Body of pancreas (tissue), 4 donors: ENCODE results near the gene NPIPB2.

ENCODE experiments used
- CTCF ChIP-seq, 7 experiments: fragments of 450-650 bp in 4 of 7; fragments of 200-600 bp in 3 of 7; sonication (generic) in 3 of 7; IDR thresholded peaks; one replicate each; pipeline ENCODE4 v1.5.1; 2016 to 2019; ENCODE audit warnings: antibody characterized with exemption in 7 of 7
- POLR2A ChIP-seq, 3 donors: fragments of 450-650 bp; IDR thresholded peaks; one replicate each; pipeline ENCODE4 v1.6.1; 2016; ENCODE audit warnings: antibody characterized with exemption in 3 of 3, mild to moderate bottlenecking in 2 of 3

GRCh38 chr16:11948819-11949218 lies 7.0 kb upstream of the NPIPB2 start:
- TF ChIP-seq CTCF (IDR thresholded peaks at IDR 0.05) (no peak), POLR2A (IDR thresholded peaks at IDR 0.05) (no peak)
